SK-N-SH treated with all-trans-retinoic acid at 6 μM for 48 hours (cell line): Measurements from ENCODE around the gene FGFRL1.

ENCODE experiments used
- ARNTL ChIP-seq: fragments of 450-650 bp; formaldehyde crosslinking; IDR thresholded peaks from 2 replicates; pipeline ENCODE4 v1.5.0; 2020; ENCODE audit warnings: low read depth, mild to moderate bottlenecking, moderate library complexity, borderline replicate concordance
- CREB5 ChIP-seq: fragments of 250-450 bp; sonication (Bioruptor Pico); IDR thresholded peaks from 2 replicates; pipeline ENCODE4 v1.5.1; 2020; ENCODE audit warnings: low read depth, mild to moderate bottlenecking, moderate library complexity
- CSDC2 ChIP-seq: fragments of 250-450 bp; sonication (Bioruptor Pico); IDR thresholded peaks from 2 replicates; pipeline ENCODE4 v1.5.0; 2020; ENCODE audit warnings: mild to moderate bottlenecking, moderate library complexity
- CSRNP3 ChIP-seq: fragments of 250-450 bp; sonication (Bioruptor Pico); IDR thresholded peaks from 2 replicates; pipeline ENCODE4 v1.5.1; 2021; ENCODE audit warnings: mild to moderate bottlenecking, moderate library complexity
- GLIS3 ChIP-seq: fragments of 250-450 bp; sonication (Bioruptor Pico); IDR thresholded peaks from 2 replicates; pipeline ENCODE4 v1.5.0; 2020; ENCODE audit warnings: mild to moderate bottlenecking, moderate library complexity
- OSR1 ChIP-seq: fragments of 250-450 bp; sonication (Bioruptor Pico); IDR thresholded peaks from 2 replicates; pipeline ENCODE4 v1.8.0; 2022; ENCODE audit warnings: moderate library complexity, mild to moderate bottlenecking, inconsistent platforms
- PATZ1 ChIP-seq: fragments of 250-450 bp; sonication (Bioruptor Pico); IDR thresholded peaks from 2 replicates; pipeline ENCODE4 v1.8.0; 2020; ENCODE audit warnings: mild to moderate bottlenecking, moderate library complexity, borderline replicate concordance
- RARB ChIP-seq: fragments of 250-450 bp; sonication (Bioruptor Pico); IDR thresholded peaks from 2 replicates; pipeline ENCODE4 v1.8.0; 2021; ENCODE audit warnings: mild to moderate bottlenecking, moderate library complexity
- TOX ChIP-seq: fragments of 250-450 bp; sonication (Bioruptor Pico); IDR thresholded peaks from 2 replicates; pipeline ENCODE4 v1.8.0; 2021; ENCODE audit warnings: mild to moderate bottlenecking, moderate library complexity, borderline replicate concordance
- ZFP3 ChIP-seq: fragments of 250-450 bp; sonication (Bioruptor Pico); IDR thresholded peaks from 2 replicates; pipeline ENCODE4 v1.5.0; 2020; ENCODE audit warnings: mild to moderate bottlenecking, moderate library complexity
- ZNF565 ChIP-seq: fragments of 450-650 bp; formaldehyde crosslinking; conservative IDR thresholded peaks from 2 replicates; pipeline ENCODE4 v1.5.0; 2020; ENCODE audit warnings: low read depth, mild to moderate bottlenecking, moderate library complexity
- ZNF8 ChIP-seq: fragments of 450-650 bp; formaldehyde crosslinking; IDR thresholded peaks from 2 replicates; pipeline ENCODE4 v1.5.0; 2020; ENCODE audit warnings: mild to moderate bottlenecking, moderate library complexity
- TF ChIP-seq, protein P1 (sequence below): fragments of 250-450 bp; sonication (Bioruptor Pico); IDR thresholded peaks from 2 replicates; pipeline ENCODE4 v1.5.0; 2020; ENCODE audit warnings: mild to moderate bottlenecking, moderate library complexity

GRCh38 chr4:1018147-1019020 is 7.0 kb downstream of the FGFRL1 start:
- TF ChIP-seq CSRNP3: no peak
- no peak for TF ChIP-seq CSDC2 (CRISPR knock-in tag)
- no peak for TF ChIP-seq ZNF565 (CRISPR knock-in tag)
- TF ChIP-seq OSR1: no peak
- no peak for TF ChIP-seq ZFP3 (CRISPR knock-in tag)
- no peak for TF ChIP-seq CREB5 (CRISPR knock-in tag)
- TF ChIP-seq PATZ1 (CRISPR knock-in tag): no peak
- TF ChIP-seq TOX (CRISPR knock-in tag): no peak
- no peak for TF ChIP-seq GLIS3 (CRISPR knock-in tag)
- no peak for TF ChIP-seq ZNF8
- TF ChIP-seq, protein P1, sequence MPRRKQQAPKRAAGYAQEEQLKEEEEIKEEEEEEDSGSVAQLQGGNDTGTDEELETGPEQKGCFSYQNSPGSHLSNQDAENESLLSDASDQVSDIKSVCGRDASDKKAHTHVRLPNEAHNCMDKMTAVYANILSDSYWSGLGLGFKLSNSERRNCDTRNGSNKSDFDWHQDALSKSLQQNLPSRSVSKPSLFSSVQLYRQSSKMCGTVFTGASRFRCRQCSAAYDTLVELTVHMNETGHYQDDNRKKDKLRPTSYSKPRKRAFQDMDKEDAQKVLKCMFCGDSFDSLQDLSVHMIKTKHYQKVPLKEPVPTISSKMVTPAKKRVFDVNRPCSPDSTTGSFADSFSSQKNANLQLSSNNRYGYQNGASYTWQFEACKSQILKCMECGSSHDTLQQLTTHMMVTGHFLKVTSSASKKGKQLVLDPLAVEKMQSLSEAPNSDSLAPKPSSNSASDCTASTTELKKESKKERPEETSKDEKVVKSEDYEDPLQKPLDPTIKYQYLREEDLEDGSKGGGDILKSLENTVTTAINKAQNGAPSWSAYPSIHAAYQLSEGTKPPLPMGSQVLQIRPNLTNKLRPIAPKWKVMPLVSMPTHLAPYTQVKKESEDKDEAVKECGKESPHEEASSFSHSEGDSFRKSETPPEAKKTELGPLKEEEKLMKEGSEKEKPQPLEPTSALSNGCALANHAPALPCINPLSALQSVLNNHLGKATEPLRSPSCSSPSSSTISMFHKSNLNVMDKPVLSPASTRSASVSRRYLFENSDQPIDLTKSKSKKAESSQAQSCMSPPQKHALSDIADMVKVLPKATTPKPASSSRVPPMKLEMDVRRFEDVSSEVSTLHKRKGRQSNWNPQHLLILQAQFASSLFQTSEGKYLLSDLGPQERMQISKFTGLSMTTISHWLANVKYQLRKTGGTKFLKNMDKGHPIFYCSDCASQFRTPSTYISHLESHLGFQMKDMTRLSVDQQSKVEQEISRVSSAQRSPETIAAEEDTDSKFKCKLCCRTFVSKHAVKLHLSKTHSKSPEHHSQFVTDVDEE (CRISPR knock-in tag): no peak
- no peak for TF ChIP-seq RARB
- TF ChIP-seq ARNTL: no peak
